ENCODE measurements around the gene DOP1B.

DNA sequence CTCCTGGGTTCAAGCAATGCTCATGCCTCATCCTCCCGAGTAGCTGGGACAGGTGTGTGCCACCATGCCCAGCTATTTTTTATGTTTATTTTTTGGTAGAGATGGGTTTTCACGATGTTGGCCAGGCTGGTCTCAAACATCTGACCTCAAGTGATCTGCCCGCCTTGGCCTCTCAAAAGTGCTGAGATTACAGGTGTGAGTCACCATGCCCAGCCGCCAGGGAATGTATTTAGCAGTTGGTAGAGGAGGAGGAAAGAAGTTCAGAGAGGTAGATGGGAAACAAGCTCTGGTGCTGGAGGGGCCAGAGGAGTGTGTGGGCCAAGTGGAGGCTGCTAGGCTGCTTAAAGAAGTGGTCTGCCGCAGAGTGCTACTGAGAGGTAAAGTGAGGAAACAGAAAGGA is 6.0 kb downstream of the DOP1B start:
- TF ChIP-seq POLR2A (IDR thresholded peaks at IDR 0.05) (no peak), CTCF (IDR thresholded peaks at IDR 0.05) (no peak), EP300 (IDR thresholded peaks at IDR 0.05) (no peak), POLR2AphosphoS5 (IDR thresholded peaks at IDR 0.05) (no peak)
